Large intestine (tissue), 3 donors: ENCODE results near the gene C16orf87. TPM values are rescaled to one million over a fixed set of nuclear protein-coding genes. Genes with fewer than 3 reads are reported as not detected.

Experiments used
- DNase-seq, 2 donors: peaks; one replicate each; pipeline versions ENCODE4 v3.0.0 to v3.0.0-alpha.2; 2013
- H3K27ac ChIP-seq: one replicate; pipeline ENCODE4 v1.5.1; 2013; ENCODE audit warnings: low read length
- H3K27me3 ChIP-seq: 2 replicates; pipeline ENCODE4 v1.6.1; 2013; ENCODE audit warnings: low read length; ENCODE audit not compliant: control insufficient read depth, insufficient read depth
- H3K36me3 ChIP-seq: 2 replicates; pipeline ENCODE4 v1.6.1; 2013; ENCODE audit warnings: low read length; ENCODE audit not compliant: control insufficient read depth, insufficient read depth
- H3K4me1 ChIP-seq: one replicate; pipeline ENCODE4 v1.6.1; 2013; ENCODE audit warnings: low read length; ENCODE audit not compliant: control insufficient read depth, insufficient read depth
- H3K4me3 ChIP-seq: one replicate; pipeline ENCODE4 v1.5.1; 2013; ENCODE audit warnings: low read length
- H3K9me3 ChIP-seq: one replicate; pipeline ENCODE4 v1.6.1; 2013; ENCODE audit warnings: mild to moderate bottlenecking, low read depth, low read length, moderate library complexity; ENCODE audit not compliant: control insufficient read depth
- WGBS: methylation state at CpG from one replicate; pipeline ENCODE4 v1.1.5; 2013; ENCODE audit warnings: low lambda C conversion rate; ENCODE audit not compliant: insufficient coverage; 5-methylcytosine and 5-hydroxymethylcytosine counted together
- polyA plus RNA-seq: library from polyadenylated mRNA; unstranded; fragments of 120-200 nt; gene quantifications from one replicate; pipeline ENCODE4 v1.2.1, GENCODE V29; 2013

C16orf87 gene
- polyA plus RNA-seq, 1 donor = 26.9 TPM

- Histone ChIP-seq H3K4me3 (no peak overlapping the region), H3K27me3 (peaks cover 17% of the 10 kb centered on the region), H3K4me1 (no peaks in the 10 kb centered on the region), H3K27ac (no peak overlapping the region), H3K36me3 (no peaks in the 10 kb centered on the region), H3K9me3 (no peaks in the 10 kb centered on the region)
- WGBS = no CpG with 5 or more reads among the region's 3 CpGs
- no peak for DNase-seq
These were observed 68.4 kb downstream of the C16orf87 start for GRCh38 chr16:46762583-46762982.

- WGBS = no CpG with 5 or more reads among the region's 5 CpGs
These were observed 71.7 kb downstream of the C16orf87 start for GRCh38 chr16:46759309-46759708.

GRCh38 chr16:46757339-46758050 is 73.5 kb downstream of the C16orf87 start:
- whole genome bisulfite sequencing = no CpG with 5 or more reads among the region's 21 CpGs
- no peak overlapping the region for H3K27ac ChIP-seq
- H3K9me3 ChIP-seq = no peaks in the 10 kb centered on the region
- no peaks in the 10 kb centered on the region for H3K4me1 ChIP-seq
- DNase-seq = peak in 1 of 2 donors; percentile 10
- no peaks in the 10 kb centered on the region for H3K36me3 ChIP-seq
- no peak overlapping the region for H3K4me3 ChIP-seq
- peaks cover 21% of the 10 kb centered on the region for H3K27me3 ChIP-seq

More at GRCh38 chr16:46759309-46759708, 71.7 kb downstream of the C16orf87 start:
- no peaks in the 10 kb centered on the region for H3K36me3 ChIP-seq
- H3K4me3 ChIP-seq = no peak overlapping the region
- no peak for DNase-seq
- no peak overlapping the region for H3K27ac ChIP-seq
- no peaks in the 10 kb centered on the region for H3K9me3 ChIP-seq
- H3K4me1 ChIP-seq = no peaks in the 10 kb centered on the region
- H3K27me3 ChIP-seq = peaks cover 21% of the 10 kb centered on the region

GRCh38 chr16:46756772-46757171 is 74.2 kb downstream of the C16orf87 start:
- Histone ChIP-seq H3K4me1 (no peaks in the 10 kb centered on the region), H3K36me3 (no peaks in the 10 kb centered on the region), H3K27me3 (peaks cover 21% of the 10 kb centered on the region), H3K27ac (no peak overlapping the region), H3K9me3 (no peaks in the 10 kb centered on the region), H3K4me3 (no peak overlapping the region)
- no CpG with 5 or more reads among the region's 11 CpGs for WGBS
- DNase-seq = no peak

GRCh38 chr16:46753015-46753414 is 78.0 kb downstream of the C16orf87 start:
- no CpG with 5 or more reads among the region's 5 CpGs for WGBS
- H3K4me3 ChIP-seq = no peak overlapping the region
- no peaks in the 10 kb centered on the region for H3K4me1 ChIP-seq
- no peaks in the 10 kb centered on the region for H3K36me3 ChIP-seq
- no peaks in the 10 kb centered on the region for H3K9me3 ChIP-seq
- H3K27me3 ChIP-seq = peaks cover 8% of the 10 kb centered on the region
- H3K27ac ChIP-seq = no peak overlapping the region
- DNase-seq = no peak

- Histone ChIP-seq H3K9me3 (no peaks in the 10 kb centered on the region), H3K27me3 (no peaks in the 10 kb centered on the region), H3K4me1 (no peaks in the 10 kb centered on the region), H3K27ac (no peak overlapping the region), H3K36me3 (no peaks in the 10 kb centered on the region), H3K4me3 (no peak overlapping the region)
- no CpG with 5 or more reads among the region's 7 CpGs for WGBS
- no peak for DNase-seq
These were observed 79.6 kb downstream of the C16orf87 start for GRCh38 chr16:46751381-46751780.

- H3K4me3 ChIP-seq = no peak overlapping the region
- H3K27ac ChIP-seq = no peak overlapping the region
- no peak for DNase-seq
- no peaks in the 10 kb centered on the region for H3K4me1 ChIP-seq
- H3K9me3 ChIP-seq = no peaks in the 10 kb centered on the region
- no peaks in the 10 kb centered on the region for H3K27me3 ChIP-seq
- H3K36me3 ChIP-seq = no peaks in the 10 kb centered on the region
- no CpG with 5 or more reads among the region's 20 CpGs for WGBS
These were observed 81.9 kb downstream of the C16orf87 start for GRCh38 chr16:46748775-46749705.

- Histone ChIP-seq H3K4me3 (no peak within 1 kb of the TSS), H3K27me3 (no peaks in the 10 kb centered on the region), H3K36me3 (no peaks in the 10 kb centered on the region), H3K9me3 (no peaks in the 10 kb centered on the region), H3K27ac (no peak within 1 kb of the TSS), H3K4me1 (no peaks in the 10 kb centered on the region)
- 100% methylated on average over 3 of the region's 25 CpGs for WGBS
- no peak for DNase-seq
These were observed 83.0 kb downstream of the C16orf87 start, which contains the start of gene MYLK3 for GRCh38 chr16:46747777-46748651. Gene MYLK3 (minus strand): TSS chr16:46748344. CDS start chr16:46748193, 151 bp downstream.

- H3K27me3 ChIP-seq = no peaks in the 10 kb centered on the region
- H3K27ac ChIP-seq = no peak overlapping the region
- no peaks in the 10 kb centered on the region for H3K36me3 ChIP-seq
- no peaks in the 10 kb centered on the region for H3K9me3 ChIP-seq
- no peaks in the 10 kb centered on the region for H3K4me1 ChIP-seq
- DNase-seq = no peak
- no peak overlapping the region for H3K4me3 ChIP-seq
- no CpG with 5 or more reads among the region's 15 CpGs for WGBS
These were observed 83.9 kb downstream of the C16orf87 start for GRCh38 chr16:46746821-46747776.
